NOMO-1 (cell line): ENCODE results near the gene HELQ.
A peak's percentile ranks its signal among the peaks of the same experiment; 100 is the strongest.
"Not testable (repeated sequence)": the region's sequence is repeated elsewhere in the genome, so short reads cannot be mapped to it uniquely, and the experiment has no call there.

Experiments
- DNase-seq, 2 experiments: peaks; one replicate each; lab custom pipeline; 2025; ENCODE audit not compliant: unreplicated experiment in 2 of 2; lab: John Stamatoyannopoulos, UW

HELQ gene

GRCh38 chr4:83455281-83456183 lies at the start of gene HELQ, which contains the start of gene MRPS18C:
Gene HELQ (minus strand): TSS chr4:83455823. CDS start chr4:83455693, 130 bp downstream.
Gene MRPS18C (plus strand): TSS chr4:83456058. CDS start chr4:83456078, 20 bp downstream.
- peak; percentile 95 to 99 for DNase-seq

- DNase-seq: peak in 1 of 2 experiments; percentile 14
Observed at GRCh38 chr4:83504996-83505395, 49.4 kb upstream of the HELQ start.

GRCh38 chr4:83504503-83504902 lies 48.9 kb upstream of the HELQ start:
- DNase-seq: no peak

- no peak for DNase-seq
Observed at GRCh38 chr4:83503974-83504373, 48.4 kb upstream of the HELQ start.

- DNase-seq: not testable (repeated sequence)
Observed at GRCh38 chr4:83501671-83502070, 46.0 kb upstream of the HELQ start.

GRCh38 chr4:83498187-83498586 lies 42.6 kb upstream of the HELQ start:
- no peak for DNase-seq

- not testable (repeated sequence) for DNase-seq
Observed at GRCh38 chr4:83496085-83496917, 40.7 kb upstream of the HELQ start.

- peak in 1 of 2 experiments; percentile 6 for DNase-seq
Observed at GRCh38 chr4:83490876-83491450, 35.3 kb upstream of the HELQ start.

GRCh38 chr4:83489711-83490326 lies 34.2 kb upstream of the HELQ start:
- DNase-seq: no peak

GRCh38 chr4:83486457-83487129 lies 31.0 kb upstream of the HELQ start:
- no peak for DNase-seq

GRCh38 chr4:83484500-83485461 lies 29.2 kb upstream of the HELQ start, which contains the start of gene ABRAXAS1:
Gene ABRAXAS1 (minus strand): TSS chr4:83485100. CDS start chr4:83485072, 28 bp downstream.
- DNase-seq: peak; percentile 91 to 96

- no peak for DNase-seq
Observed at GRCh38 chr4:83473966-83474365, 18.3 kb upstream of the HELQ start.

- DNase-seq: no peak
Observed at GRCh38 chr4:83473423-83473822, 17.8 kb upstream of the HELQ start.

- peak in 1 of 2 experiments; percentile 58 for DNase-seq
Observed at GRCh38 chr4:83456184-83456501, 520 bp upstream of the HELQ start.

GRCh38 chr4:83454686-83455085 lies 937 bp downstream of the HELQ start:
- DNase-seq: peak in 1 of 2 experiments; percentile 41

- no peak for DNase-seq
Observed at GRCh38 chr4:83449009-83449408, 6.6 kb downstream of the HELQ start.

- DNase-seq: no peak
Observed at GRCh38 chr4:83440899-83441298, 14.7 kb downstream of the HELQ start.

GRCh38 chr4:83440148-83440814 lies 15.3 kb downstream of the HELQ start:
- no peak for DNase-seq
